HepG2 (cell line): ENCODE results near the gene ADM. TPM values are rescaled to one million over a fixed set of nuclear protein-coding genes. Genes with fewer than 3 reads are reported as not detected.

Experiments used
- ATAC-seq: fragments of 200-7000 bp; cut with Tn5 transposase; 3 replicates; pipeline ENCODE4 v1.9.1; 2020; ENCODE audit warnings: mild to moderate bottlenecking, moderate library complexity
- BruUV-seq: library from RNA; stranded (reverse); fragments of 400-500 nt; replicated peaks from 2 replicates; lab custom pipeline; 2021; lab: Mats Ljungman, UMichigan
- CTCF ChIA-PET: fragments of 300-600 bp; formaldehyde crosslinking; extraction: SDS; loops from one replicate; lab custom pipeline; 2021; ENCODE audit warnings: low total read pairs, inconsistent platforms, low intra/inter-chr PET ratio; lab: Yijun Ruan, JAX
- POLR2A ChIA-PET: fragments of 350-600 bp; sonication (Branson Sonifier 250); formaldehyde crosslinking; loops from one replicate; lab custom pipeline; 2020; ENCODE audit warnings: antibody characterized with exemption, inconsistent platforms; lab: Yijun Ruan, JAX
- DNase-seq: peaks from one replicate; pipeline ENCODE4 v3.0.0-alpha.2; 2015; ENCODE audit warnings: low spot score
- FAIRE-seq: peaks from 3 replicates; lab custom pipeline; 2011; peaks lifted over from hg19 to GRCh38; lab: Jason Lieb, UNC
- H2AFZ ChIP-seq: one replicate; pipeline ENCODE4 v1.6.1; 2011; ENCODE audit warnings: low read length, inconsistent platforms
- H3K27ac ChIP-seq: fragments of 300-600 bp; 3 replicates; pipeline ENCODE4 v1.8.0; 2011; ENCODE audit warnings: mixed run types, mild to moderate bottlenecking, mixed read lengths, low read length, inconsistent platforms; ENCODE audit not compliant: insufficient read depth; ENCODE audit errors: extremely low read length
- H3K27me3 ChIP-seq, 2 experiments: fragments of 200-600 bp in 1 of 2; 2 replicates in 1 of 2; 3 replicates in 1 of 2; pipeline versions ENCODE4 v1.6.0 to v1.8.0; 2011; ENCODE audit warnings: low read length in 2 of 2, mild to moderate bottlenecking in 2 of 2, moderate library complexity in 2 of 2, inconsistent platforms in 1 of 2; ENCODE audit not compliant: insufficient read depth in 2 of 2, control insufficient read depth in 1 of 2
- H3K36me3 ChIP-seq, 2 experiments: fragments of 200-600 bp in 1 of 2; replicated peaks in 1 of 2; 2 replicates in 1 of 2; 3 replicates in 1 of 2; pipeline versions ENCODE4 v1.5.1 to v1.8.0; 2011; ENCODE audit warnings: low read length in 2 of 2, inconsistent platforms in 1 of 2; ENCODE audit not compliant: insufficient read depth in 2 of 2, control insufficient read depth in 1 of 2
- H3K4me1 ChIP-seq: 2 replicates; pipeline ENCODE4 v1.5.1; 2012; ENCODE audit warnings: low read length, inconsistent platforms; ENCODE audit not compliant: insufficient read depth
- H3K4me2 ChIP-seq: 2 replicates; pipeline ENCODE4 v1.6.0; 2011; ENCODE audit warnings: low read depth, low read length, inconsistent platforms
- H3K4me3 ChIP-seq, 3 experiments: fragments of 200-600 bp in 1 of 3; sonication (generic), shearing (Covaris generic) in 1 of 3; replicated peaks in 1 of 3; 2 replicates each; pipeline ENCODE4 v1.5.1; 2011 to 2016; ENCODE audit warnings: low read length in 3 of 3, inconsistent platforms in 2 of 3, low read depth in 2 of 3, mild to moderate bottlenecking in 2 of 3, control low read depth in 1 of 3, mixed read lengths in 1 of 3; ENCODE audit not compliant: insufficient read depth in 1 of 3
- H3K79me2 ChIP-seq: one replicate; pipeline ENCODE4 v1.6.1; 2011; ENCODE audit warnings: low read length, inconsistent platforms; ENCODE audit not compliant: insufficient read depth
- H3K9ac ChIP-seq: 2 replicates; pipeline ENCODE4 v1.6.0; 2011; ENCODE audit warnings: mild to moderate bottlenecking, low read depth, low read length, inconsistent platforms; ENCODE audit not compliant: insufficient read depth
- H3K9me3 ChIP-seq: 2 replicates; pipeline ENCODE4 v1.5.1; 2012; ENCODE audit warnings: mild to moderate bottlenecking, low read length
- H4K20me1 ChIP-seq: 2 replicates; pipeline ENCODE4 v1.6.0; 2011; ENCODE audit warnings: inconsistent platforms, mild to moderate bottlenecking, low read length, moderate library complexity; ENCODE audit not compliant: insufficient read depth
- ARNTL ChIP-seq: sonication (generic); formaldehyde crosslinking; IDR thresholded peaks from 2 replicates; pipeline ENCODE4 v1.4.0; 2020; ENCODE audit warnings: mild to moderate bottlenecking, missing genetic modification reagents
- FOXC1 ChIP-seq: sonication (generic); formaldehyde crosslinking; IDR thresholded peaks from 2 replicates; pipeline ENCODE4 v1.8.0; 2022; ENCODE audit warnings: mild to moderate bottlenecking, missing genetic modification reagents, borderline replicate concordance
- HNRNPL ChIP-seq: fragments of 200-400 bp; formaldehyde crosslinking; IDR thresholded peaks from 2 replicates; pipeline ENCODE4 v1.6.1; 2017; ENCODE audit warnings: mild to moderate bottlenecking, low read depth, low read length
- REL ChIP-seq: sonication (generic); formaldehyde crosslinking; conservative IDR thresholded peaks from 2 replicates; pipeline ENCODE4 v1.8.0; 2022; ENCODE audit warnings: mild to moderate bottlenecking, missing genetic modification reagents, moderate library complexity
- SATB2 ChIP-seq: sonication (generic); formaldehyde crosslinking; IDR thresholded peaks from 2 replicates; pipeline ENCODE4 v1.5.0; 2020; ENCODE audit warnings: missing genetic modification reagents
- ZNF615 ChIP-seq: sonication (generic); formaldehyde crosslinking; IDR thresholded peaks from 2 replicates; pipeline ENCODE4 v1.5.0; 2020; ENCODE audit warnings: mild to moderate bottlenecking, missing genetic modification reagents, borderline replicate concordance
- WGBS: methylation state at CpG from one replicate; pipeline ENCODE4 v1.1.6; 2017; ENCODE audit warnings: low lambda C conversion rate; 5-methylcytosine and 5-hydroxymethylcytosine counted together
- in situ Hi-C: cut with HindIII; loops from 2 replicates; pipeline ENCODE4 v1.10.0; 2017; ENCODE audit warnings: low pct_unique_long_range_greater_than_20kb; ENCODE audit not compliant: extremely low pct_ligation_motif_present
- intact Hi-C: fragments of 100-400 bp; cut with micrococcal nuclease; formaldehyde crosslinking; loops from one replicate; pipeline ENCODE4 v1.10.0; 2022; ENCODE audit not compliant: unreplicated experiment
- polyA plus RNA-seq, 8 experiments: library from polyadenylated mRNA; depleted of rRNA in 3 of 8; stranded (reverse) in 7 of 8; unstranded in 1 of 8; fragments of >200 nt; fragmentation: Illumina TruSeq in 4 of 8; extraction: Trizol in 4 of 8; gene quantifications; 2 replicates each; pipeline versions ENCODE4 v1.2.1 to v1.2.3, GENCODE V29; 2011 to 2016; ENCODE audit warnings: low read depth in 4 of 8, missing spikeins in 1 of 8, mixed read lengths in 1 of 8; ENCODE audit not compliant: insufficient read depth in 1 of 8
- total RNA-seq, 5 experiments: library from RNA; depleted of rRNA; stranded (reverse); fragments of >200 nt; fragmentation: Illumina TruSeq; extraction: Trizol; gene quantifications; 2 replicates each; pipeline ENCODE4 v1.2.3, GENCODE V29; 2016; ENCODE audit warnings: low read depth in 1 of 5

ADM gene
- total and polyA plus RNA-seq, 2 of the 13 experiments (the other 11 are each of a cell fraction or from before 2014, with no cell fraction given): 10.7 to 26.1 TPM

DNA sequence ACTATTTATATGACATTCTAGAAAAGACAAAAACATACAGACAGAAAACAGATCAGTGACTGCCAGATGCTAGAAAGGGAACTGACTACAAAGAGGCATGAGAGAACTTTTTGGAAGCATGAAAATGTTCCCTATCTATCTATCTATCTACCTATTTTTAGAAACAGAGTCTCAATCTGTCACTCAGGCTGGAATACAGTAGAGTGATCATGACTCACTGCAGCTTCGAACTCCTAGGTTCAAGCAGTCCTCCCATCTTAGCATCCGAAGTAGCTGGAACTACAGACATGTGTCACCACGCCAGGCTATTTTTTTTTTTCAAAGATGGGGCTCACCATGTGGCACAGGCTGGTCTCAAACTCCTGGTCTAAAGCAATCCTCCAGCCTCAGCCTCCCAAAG, 17.7 kb upstream of the ADM start:
- no peaks in the 10 kb centered on the region for H3K27me3 ChIP-seq
- BruUV-seq: no TSS peak
- CTCF ChIA-PET: no interaction called here
- no peak for FAIRE-seq
- 94% methylated on average over 3 of the region's 3 CpGs for whole genome bisulfite sequencing
- no peak overlapping the region for H2AFZ ChIP-seq
- intact Hi-C loops (loop anchor here (5.0 kb wide), 1 partner anchor 520 kb away; the partner anchor contains the start of gene EIF4G2), in situ Hi-C loops (no loop called here)
- no peak for DNase-seq
- H3K36me3 ChIP-seq: peaks cover 0 to 3% of the 10 kb centered on the region in 2 experiments; a peak in 2 of 5 replicates
- POLR2A ChIA-PET: interaction anchor here (12.1 kb wide), 1 partner anchor 17 kb away, joined by 221 read pairs; the partner anchor contains the start of gene ADM
- ATAC-seq: no peak
- TF ChIP-seq SATB2 (CRISPR knock-in tag): no peak
- TF ChIP-seq ZNF615 (CRISPR knock-in tag): no peak
- TF ChIP-seq REL (CRISPR knock-in tag): no peak
- H3K9ac ChIP-seq: no peak overlapping the region
- H3K4me1 ChIP-seq: peaks cover 92% of the 10 kb centered on the region
- H4K20me1 ChIP-seq: no peaks in the 10 kb centered on the region; the same call in 1 of the 2 replicates
- H3K79me2 ChIP-seq: peaks cover 65% of the 10 kb centered on the region
- H3K4me2 ChIP-seq: no peak overlapping the region
- no peaks in the 10 kb centered on the region for H3K9me3 ChIP-seq
- H3K4me3 ChIP-seq: no peak overlapping the region
- H3K27ac ChIP-seq: no peak overlapping the region

DNA sequence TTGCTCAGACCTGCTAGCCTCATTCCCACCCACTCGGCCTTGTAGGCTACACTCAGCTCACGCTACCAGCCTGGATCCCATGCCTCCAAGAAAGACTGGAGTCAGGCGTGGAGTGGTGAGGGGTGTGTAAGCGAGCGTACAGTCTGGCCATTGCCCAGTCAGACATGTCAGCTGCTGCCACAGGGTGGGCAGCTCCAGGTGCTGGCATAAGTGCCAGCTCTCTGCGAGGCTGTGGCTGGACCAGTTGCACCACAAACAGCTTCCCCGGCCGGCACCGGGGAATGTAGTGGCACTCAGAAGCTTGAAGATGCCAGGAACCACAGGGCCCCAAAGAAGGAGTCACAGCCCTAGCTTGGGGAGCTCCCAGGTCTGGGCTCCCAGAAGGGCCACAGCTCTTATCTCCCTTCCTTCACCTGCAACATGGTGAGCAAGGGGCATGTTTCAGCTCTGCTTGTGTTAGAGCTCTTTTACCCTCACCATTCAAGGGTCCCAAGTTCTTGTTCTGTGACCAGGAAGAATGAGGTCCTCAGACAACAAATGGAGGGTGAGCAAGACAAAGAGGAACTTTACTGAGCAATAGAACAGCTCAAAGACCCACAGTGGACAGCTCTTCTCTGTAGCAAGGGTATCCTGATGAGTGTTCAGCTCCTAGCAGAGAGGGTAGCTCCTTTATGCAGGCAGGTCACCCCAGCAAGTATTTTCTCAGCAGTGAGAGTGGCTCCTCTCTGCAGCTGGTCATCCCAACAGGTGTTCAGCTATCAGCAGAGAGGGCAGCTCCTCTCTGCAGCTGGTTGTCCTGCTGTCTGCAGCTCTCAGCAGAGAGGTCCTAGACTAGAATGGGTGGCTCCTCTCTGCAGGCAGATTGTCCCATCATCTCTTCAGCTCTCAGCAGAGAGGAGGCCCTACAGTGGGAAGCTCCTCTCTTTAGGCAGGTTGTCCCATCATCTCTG, 16.8 kb upstream of the ADM start:
- 97% methylated on average over 5 of the region's 9 CpGs for WGBS

More for the DNA sequence above, 16.8 kb upstream of the ADM start:
- ATAC-seq (no peak; the same call in 1 of the 3 replicates), FAIRE-seq (no peak), DNase-seq (no peak)
- H4K20me1 ChIP-seq: no peaks in the 10 kb centered on the region; the same call in 1 of the 2 replicates
- H3K9me3 ChIP-seq: no peaks in the 10 kb centered on the region
- peak overlapping the region; percentile 74 for H3K4me2 ChIP-seq
- peak overlapping the region in 1 of 3 experiments; percentile 70; a peak in 2 of 6 replicates for H3K4me3 ChIP-seq
- H3K4me1 ChIP-seq: peaks cover 92% of the 10 kb centered on the region
- CTCF ChIA-PET: interaction anchor here (2.0 kb wide), 1 partner anchor 16 kb away, joined by 7 read pairs; the partner anchor contains the start of gene ADM
- H3K79me2 ChIP-seq: peaks cover 65% of the 10 kb centered on the region
- POLR2A ChIA-PET: interaction anchor here (0.6 to 12.1 kb wide), 11 partner anchors 8 to 463 kb away, joined by 3 to 221 read pairs (median 4); partner anchors contain the start of genes ADM and CTR9
- no peak overlapping the region; the same call in 1 of the 2 replicates for H3K9ac ChIP-seq
- no TSS peak for BruUV-seq
- H3K27me3 ChIP-seq: no peaks in the 10 kb centered on the region; a peak in 1 of 5 replicates
- no peak overlapping the region for H2AFZ ChIP-seq
- TF ChIP-seq FOXC1 (0 out of 2 replicates have a peak, but pooled peaks have one; percentile 5), HNRNPL (0 out of 2 replicates have a peak, but pooled peaks have one; percentile 23), ARNTL (CRISPR knock-in tag) (no peak)
- in situ Hi-C loops: no loop called here
- H3K36me3 ChIP-seq: peaks cover 0 to 3% of the 10 kb centered on the region in 2 experiments; a peak in 2 of 5 replicates
- peak overlapping the region; percentile 82 for H3K27ac ChIP-seq
- intact Hi-C loops: loop anchor here (2.0 to 5.0 kb wide), 2 partner anchors 15 to 519 kb away; partner anchors contain the start of gene EIF4G2
